NT2/D1 (cell line): Measurements from ENCODE around the gene TBC1D10A.

Experiments
- SUZ12 ChIP-seq: IDR thresholded peaks from 2 replicates; pipeline ENCODE4 v1.6.1; 2011; ENCODE audit not compliant: insufficient read length, insufficient read depth; ENCODE audit errors: extremely low read depth
- YY1 ChIP-seq: IDR thresholded peaks from 2 replicates; pipeline ENCODE4 v1.6.1; 2011; ENCODE audit not compliant: insufficient read length, insufficient read depth
- ZNF274 ChIP-seq: IDR thresholded peaks from 2 replicates; pipeline ENCODE4 v1.6.1; 2011; ENCODE audit warnings: mild to moderate bottlenecking, low read depth, low read length

GRCh38 chr22:30351226-30351625 is 24.5 kb upstream of the TBC1D10A start:
- no peak for TF ChIP-seq SUZ12
- TF ChIP-seq ZNF274 = no peak
- TF ChIP-seq YY1 = no peak
